H9 (cell line): Measurements from ENCODE around the gene SMTNL2. TPM values are rescaled to one million over a fixed set of nuclear protein-coding genes. Genes with fewer than 3 reads are reported as not detected.

Source experiments
- DNase-seq: peaks from one replicate; pipeline ENCODE4 v3.0.0-alpha.2; 2017
- H2AFZ ChIP-seq: one replicate; pipeline ENCODE4 v1.6.1; 2013; ENCODE audit warnings: mild to moderate bottlenecking, low read length, control low read depth, moderate library complexity
- H2AK5ac ChIP-seq: 2 replicates; pipeline ENCODE4 v1.6.1; 2013; ENCODE audit warnings: low read length, control low read depth, mixed read lengths; ENCODE audit not compliant: insufficient read length
- H2BK120ac ChIP-seq: one replicate; pipeline ENCODE4 v1.6.1; 2013; ENCODE audit warnings: low read depth, mild to moderate bottlenecking, low read length, control low read depth, inconsistent platforms; ENCODE audit not compliant: poor library complexity, severe bottlenecking
- H2BK12ac ChIP-seq: 2 replicates; pipeline ENCODE4 v1.6.1; 2013; ENCODE audit warnings: low read length, control low read depth, mixed read lengths, low read depth; ENCODE audit not compliant: insufficient read length
- H2BK15ac ChIP-seq: 2 replicates; pipeline ENCODE4 v1.6.1; 2013; ENCODE audit warnings: low read depth, low read length, control low read depth
- H2BK20ac ChIP-seq: one replicate; pipeline ENCODE4 v1.6.1; 2013; ENCODE audit warnings: low read depth, mild to moderate bottlenecking, low read length, control low read depth, inconsistent platforms; ENCODE audit not compliant: poor library complexity, severe bottlenecking
- H2BK5ac ChIP-seq: 2 replicates; pipeline ENCODE4 v1.6.1; 2013; ENCODE audit warnings: low read length, control low read depth, mixed read lengths; ENCODE audit not compliant: insufficient read length
- H3K14ac ChIP-seq: 2 replicates; pipeline ENCODE4 v1.6.1; 2013; ENCODE audit warnings: low read length, control low read depth; ENCODE audit not compliant: insufficient read depth
- H3K18ac ChIP-seq: 2 replicates; pipeline ENCODE4 v1.6.1; 2013; ENCODE audit warnings: low read depth, mild to moderate bottlenecking, mixed read lengths, low read length, control low read depth; ENCODE audit not compliant: insufficient read length
- H3K23ac ChIP-seq: 2 replicates; pipeline ENCODE4 v1.6.1; 2013; ENCODE audit warnings: low read length, control low read depth, mixed read lengths, low read depth; ENCODE audit not compliant: insufficient read length
- H3K23me2 ChIP-seq: 2 replicates; pipeline ENCODE4 v1.6.1; 2013; ENCODE audit warnings: low read depth, mild to moderate bottlenecking, mixed read lengths, low read length, control low read depth; ENCODE audit not compliant: insufficient read length, poor library complexity, severe bottlenecking
- H3K27ac ChIP-seq: 2 replicates; pipeline ENCODE4 v1.5.1; 2013; ENCODE audit warnings: low read length, control low read depth, mixed read lengths, low read depth; ENCODE audit not compliant: insufficient read length
- H3K27me3 ChIP-seq: 2 replicates; pipeline ENCODE4 v1.6.1; 2013; ENCODE audit warnings: low read length, control low read depth, inconsistent platforms; ENCODE audit not compliant: insufficient read depth
- H3K4ac ChIP-seq: 2 replicates; pipeline ENCODE4 v1.6.1; 2013; ENCODE audit warnings: low read depth, mild to moderate bottlenecking, control low read depth, inconsistent platforms, low read length, moderate library complexity
- H3K4me1 ChIP-seq: 2 replicates; pipeline ENCODE4 v1.6.1; 2013; ENCODE audit warnings: low read length, control low read depth, inconsistent platforms; ENCODE audit not compliant: insufficient read depth
- H3K4me2 ChIP-seq: 2 replicates; pipeline ENCODE4 v1.6.1; 2013; ENCODE audit warnings: low read length, control low read depth, mixed read lengths; ENCODE audit not compliant: insufficient read length, insufficient read depth
- H3K56ac ChIP-seq: 2 replicates; pipeline ENCODE4 v1.6.1; 2013; ENCODE audit warnings: low read depth, mild to moderate bottlenecking, mixed read lengths, low read length, control low read depth; ENCODE audit not compliant: insufficient read length
- H3K79me1 ChIP-seq: 2 replicates; pipeline ENCODE4 v1.6.1; 2013; ENCODE audit warnings: low read depth, mild to moderate bottlenecking, moderate library complexity, low read length, control low read depth, inconsistent platforms; ENCODE audit not compliant: insufficient read depth, poor library complexity, severe bottlenecking
- H3K79me2 ChIP-seq: 2 replicates; pipeline ENCODE4 v1.6.1; 2013; ENCODE audit warnings: low read length, control low read depth, inconsistent platforms; ENCODE audit not compliant: insufficient read depth
- H3K9ac ChIP-seq: 2 replicates; pipeline ENCODE4 v1.6.1; 2013; ENCODE audit warnings: low read length, control low read depth, mixed read lengths; ENCODE audit not compliant: insufficient read length; ENCODE audit errors: extremely low read depth
- H3K9me3 ChIP-seq: one replicate; pipeline ENCODE4 v1.6.1; 2013; ENCODE audit warnings: low read depth, low read length, inconsistent platforms; ENCODE audit not compliant: control insufficient read depth
- H3T11ph ChIP-seq: one replicate; pipeline ENCODE4 v1.6.1; 2013; ENCODE audit warnings: mild to moderate bottlenecking, low read length, control low read depth, inconsistent platforms
- H4K20me1 ChIP-seq: one replicate; pipeline ENCODE4 v1.6.1; 2013; ENCODE audit not compliant: control insufficient read depth, insufficient read length, insufficient read depth
- H4K5ac ChIP-seq: 2 replicates; pipeline ENCODE4 v1.6.1; 2013; ENCODE audit warnings: low read depth, mild to moderate bottlenecking, mixed read lengths, low read length, control low read depth; ENCODE audit not compliant: insufficient read length
- H4K8ac ChIP-seq: replicated peaks from 2 replicates; pipeline ENCODE4 v1.6.1; 2013; ENCODE audit warnings: low read length, control low read depth, mixed read lengths, low read depth; ENCODE audit not compliant: insufficient read length
- H4K91ac ChIP-seq: 2 replicates; pipeline ENCODE4 v1.6.1; 2013; ENCODE audit warnings: low read depth, mild to moderate bottlenecking, moderate library complexity, mixed read lengths, low read length, control low read depth; ENCODE audit not compliant: insufficient read length
- H3K27ac Mint-ChIP-seq, 3 experiments: 2 replicates in 2 of 3; 3 replicates in 1 of 3; pipeline ENCODE4 v1.8.0; 2020 to 2021; ENCODE audit warnings: mixed read lengths in 3 of 3, mild to moderate bottlenecking in 1 of 3, moderate library complexity in 1 of 3
- H3K27me3 Mint-ChIP-seq: 2 replicates; pipeline ENCODE4 v1.8.0; 2021; ENCODE audit warnings: low read depth, mild to moderate bottlenecking, moderate library complexity, mixed read lengths
- H3K36me3 Mint-ChIP-seq, 3 experiments: 2 replicates in 2 of 3; 3 replicates in 1 of 3; pipeline ENCODE4 v1.8.0; 2020 to 2021; ENCODE audit warnings: low read depth in 3 of 3, mixed read lengths in 3 of 3; ENCODE audit not compliant: insufficient read depth in 1 of 3
- H3K4me1 Mint-ChIP-seq, 2 experiments: 2 replicates each; pipeline ENCODE4 v1.8.0; 2020; ENCODE audit warnings: mixed read lengths in 2 of 2
- H3K4me3 Mint-ChIP-seq, 2 experiments: 2 replicates in 1 of 2; 3 replicates in 1 of 2; pipeline ENCODE4 v1.8.0; 2020 to 2021; ENCODE audit warnings: mild to moderate bottlenecking in 2 of 2, mixed read lengths in 2 of 2, moderate library complexity in 1 of 2
- H3K9me3 Mint-ChIP-seq, 2 experiments: 2 replicates in 1 of 2; 3 replicates in 1 of 2; pipeline ENCODE4 v1.8.0; 2020; ENCODE audit warnings: mild to moderate bottlenecking in 2 of 2, mixed read lengths in 2 of 2, moderate library complexity in 1 of 2
- CTCF ChIP-seq: fragments of 200-600 bp; sonication (generic); conservative IDR thresholded peaks from 3 replicates; pipeline ENCODE4 v1.8.0; 2021; ENCODE audit warnings: antibody characterized with exemption, mild to moderate bottlenecking
- WGBS: extraction: QIAGEN DNeasy Blood & Tissue Kit; methylation state at CpG from one replicate; pipeline ENCODE4 v1.1.7; 2013; ENCODE audit warnings: missing lambda C conversion rate, low lambda C conversion rate, mixed read lengths; ENCODE audit not compliant: insufficient read length; ENCODE audit errors: extremely low coverage; 5-methylcytosine and 5-hydroxymethylcytosine counted together
- total RNA-seq: library from RNA; stranded (reverse); gene quantifications from 2 replicates; pipeline ENCODE4 v1.2.1, GENCODE V29; 2021

SMTNL2 gene
- total RNA-seq, 1 experiment from 2014 or later = 0.77 TPM

- WGBS = no CpG with 5 or more reads among the region's 2 CpGs
- H4K20me1 ChIP-seq = no peaks in the 10 kb centered on the region
- H3K27ac ChIP-seq = no peak overlapping the region
- no peaks in the 10 kb centered on the region for H3K9me3 Mint-ChIP-seq
- H2AK5ac ChIP-seq = no peak overlapping the region
- no peak overlapping the region for H3K4ac ChIP-seq
- no peaks in the 10 kb centered on the region for H3K27me3 ChIP-seq
- H2BK15ac ChIP-seq = no peak overlapping the region
- H3K18ac ChIP-seq = no peak overlapping the region
- no peak overlapping the region for H2BK5ac ChIP-seq
- H4K8ac ChIP-seq = no peak overlapping the region
- DNase-seq = no peak
- no peak overlapping the region for H3K9ac ChIP-seq
- H2BK12ac ChIP-seq = no peak overlapping the region
- no peaks in the 10 kb centered on the region for H3K4me1 Mint-ChIP-seq
- H4K5ac ChIP-seq = no peak overlapping the region
- no peak overlapping the region for H3K4me2 ChIP-seq
- H3K27ac Mint-ChIP-seq = no peak overlapping the region
- H2BK20ac ChIP-seq = no peak overlapping the region
- H3K79me1 ChIP-seq = no peaks in the 10 kb centered on the region
- no peak overlapping the region for H2BK120ac ChIP-seq
- no peak overlapping the region for H4K91ac ChIP-seq
- H3K4me3 Mint-ChIP-seq = no peak overlapping the region
- no peak overlapping the region for H3K56ac ChIP-seq
- H3K79me2 ChIP-seq = no peaks in the 10 kb centered on the region
- no peaks in the 10 kb centered on the region for H3K23me2 ChIP-seq
- no peak overlapping the region for H2AFZ ChIP-seq
- peaks cover 4% of the 10 kb centered on the region for H3K27me3 Mint-ChIP-seq
- no peaks in the 10 kb centered on the region for H3K9me3 ChIP-seq
- H3K36me3 Mint-ChIP-seq = no peaks in the 10 kb centered on the region; a peak in 1 of 7 replicates
- no peak overlapping the region for H3K14ac ChIP-seq
- no peak overlapping the region for H3K23ac ChIP-seq
- no peak overlapping the region for H3T11ph ChIP-seq
- TF ChIP-seq CTCF = no peak
- H3K4me1 ChIP-seq = no peaks in the 10 kb centered on the region
Observed at GRCh38 chr17:4657678-4658077, 73.3 kb downstream of the SMTNL2 start.

Other genes starting within 250 kb of the SMTNL2 start
- gene UBE2G1, start 217.9 kb upstream of the SMTNL2 start, total RNA-seq = 185 and 188 TPM in 2 replicates
- not detected in 2 replicates for gene SPNS3, start 150.6 kb upstream of the SMTNL2 start, total RNA-seq
- gene SPNS2, start 85.6 kb upstream of the SMTNL2 start, total RNA-seq = 0.33 and 0.77 TPM in 2 replicates
- gene MYBBP1A, start 29.1 kb upstream of the SMTNL2 start, total RNA-seq = 177 and 181 TPM in 2 replicates
- 0.13 and 0.17 TPM in 2 replicates for gene GGT6, start 24.0 kb upstream of the SMTNL2 start, total RNA-seq
- gene ALOX15, start 57.1 kb downstream of the SMTNL2 start, total RNA-seq = 0.31 and 0.39 TPM in 2 replicates
- 148 and 154 TPM in 2 replicates for gene PELP1, start 119.6 kb downstream of the SMTNL2 start, total RNA-seq
- 75.3 and 81.1 TPM in 2 replicates for gene ARRB2, start 126.1 kb downstream of the SMTNL2 start, total RNA-seq
- 17.5 and 19.5 TPM in 2 replicates for gene MED11, start 146.9 kb downstream of the SMTNL2 start, total RNA-seq
- 0.42 and 0.44 TPM in 2 replicates for gene ZMYND15, start 155.3 kb downstream of the SMTNL2 start, total RNA-seq
- 4.2 and 4.5 TPM in 2 replicates for gene CXCL16, start 155.4 kb downstream of the SMTNL2 start, total RNA-seq
- gene TM4SF5, start 187.4 kb downstream of the SMTNL2 start, total RNA-seq = not detected in 2 replicates
- 0.31 TPM in 1 of 2 replicates, not detected in the other for gene VMO1, start 201.8 kb downstream of the SMTNL2 start, total RNA-seq
- gene GLTPD2, start 204.4 kb downstream of the SMTNL2 start, total RNA-seq = not detected in 2 replicates
- 244 and 247 TPM in 2 replicates for gene PSMB6, start 211.6 kb downstream of the SMTNL2 start, total RNA-seq
- 63.3 and 66.6 TPM in 2 replicates for gene PLD2, start 222.6 kb downstream of the SMTNL2 start, total RNA-seq
- 64.3 and 68.8 TPM in 2 replicates for gene MINK1, start 248.8 kb downstream of the SMTNL2 start, total RNA-seq